ENCODE measurements around the gene NFKB2. TPM values are rescaled to one million over a fixed set of nuclear protein-coding genes. Genes with fewer than 3 reads are reported as not detected.

The NFKB2 gene
- total and polyA plus RNA-seq, 2 experiments from 2014 or later = 5.7 to 21.5 TPM

DNA sequence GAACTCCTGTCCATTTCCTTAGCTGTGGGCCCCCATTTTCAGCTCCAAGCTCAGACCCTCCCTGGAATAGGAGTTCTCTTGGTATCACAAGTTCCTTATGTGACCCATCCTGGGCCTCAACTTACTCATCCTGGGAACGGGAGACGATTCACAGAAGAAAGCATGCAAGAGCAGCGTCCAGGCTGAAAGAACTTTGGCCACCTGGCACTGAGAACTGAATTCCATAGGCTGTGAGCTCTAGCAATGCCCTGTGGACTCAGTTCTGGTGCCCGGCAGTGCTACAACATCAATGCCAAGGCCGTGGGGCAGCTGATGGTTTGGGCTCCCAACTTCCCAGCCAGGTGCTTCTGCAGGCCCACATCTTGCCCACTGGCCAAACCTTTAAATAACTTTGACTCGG, 40.8 kb downstream of the NFKB2 start:
- TF ChIP-seq EZH2phosphoT487 (IDR thresholded peaks at IDR 0.05; ENCODE audit: insufficient read depth, low read depth) (no peak), EZH2 (IDR thresholded peaks at IDR 0.05; ENCODE audit: insufficient read depth, poor library complexity, severe bottlenecking) (no peak)
- DNase-seq = peak; percentile 37

DNA sequence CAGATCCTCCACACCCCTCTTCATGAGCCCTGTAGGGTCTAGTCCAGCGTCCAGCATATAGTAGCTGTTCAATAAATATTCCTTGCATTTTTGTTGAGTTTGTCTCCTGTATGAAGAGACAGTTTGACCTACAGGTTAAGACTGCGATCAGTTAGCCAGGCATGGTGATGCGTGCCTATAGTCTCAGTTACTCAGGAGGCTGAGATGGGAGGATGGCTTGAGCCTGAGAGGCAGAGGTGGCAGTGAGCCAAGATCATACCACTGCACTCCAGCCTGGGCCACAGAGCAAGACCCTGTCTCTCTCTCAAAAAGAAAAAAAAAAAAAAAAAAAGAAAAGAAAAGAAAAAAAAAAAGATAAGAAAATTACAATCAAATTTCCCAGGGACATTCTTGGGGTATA, 42.0 kb downstream of the NFKB2 start:
- no peak overlapping the region for H3K4me2 ChIP-seq (ENCODE audit: unreplicated experiment)
- DNase-seq = no peak

More for the DNA sequence above, 40.8 kb downstream of the NFKB2 start:
- H4K20me1 ChIP-seq (ENCODE audit: insufficient read depth) = no peaks in the 10 kb centered on the region
- H3K9ac ChIP-seq = peak overlapping the region; percentile 63
- H3K4me1 ChIP-seq (ENCODE audit: insufficient read depth) = peaks cover 19% of the 10 kb centered on the region
- H2AFZ ChIP-seq = no peak overlapping the region
- H3K4me3 ChIP-seq = peak overlapping the region; percentile 66
- no peaks in the 10 kb centered on the region; the same call in 1 of the 2 replicates for H3F3A ChIP-seq (ENCODE audit: insufficient read depth)
- peaks cover 19% of the 10 kb centered on the region for H3K79me2 ChIP-seq (ENCODE audit: insufficient read depth)
- H3K9me3 ChIP-seq (ENCODE audit: low read depth) = no peaks in the 10 kb centered on the region
- in situ Hi-C loops (cut with MboI) = no loop called here
- WGBS, 2 experiments (ENCODE audit: low coverage in 1 of 2, low lambda C conversion rate in 2 of 2, missing lambda C conversion rate in 2 of 2) = 54 to 55% methylated on average over 6 of the region's 6 CpGs
- no peak overlapping the region for H3K27ac ChIP-seq
- H3K27me3 ChIP-seq (replicated peaks; ENCODE audit: insufficient read depth) = no peaks in the 10 kb centered on the region
- H3K9me2 ChIP-seq (ENCODE audit: insufficient read depth) = no peaks in the 10 kb centered on the region
- no peaks in the 10 kb centered on the region for H3K36me3 ChIP-seq (ENCODE audit: low read depth)
- peak overlapping the region; percentile 55 for H3K4me2 ChIP-seq (ENCODE audit: unreplicated experiment)

DNA sequence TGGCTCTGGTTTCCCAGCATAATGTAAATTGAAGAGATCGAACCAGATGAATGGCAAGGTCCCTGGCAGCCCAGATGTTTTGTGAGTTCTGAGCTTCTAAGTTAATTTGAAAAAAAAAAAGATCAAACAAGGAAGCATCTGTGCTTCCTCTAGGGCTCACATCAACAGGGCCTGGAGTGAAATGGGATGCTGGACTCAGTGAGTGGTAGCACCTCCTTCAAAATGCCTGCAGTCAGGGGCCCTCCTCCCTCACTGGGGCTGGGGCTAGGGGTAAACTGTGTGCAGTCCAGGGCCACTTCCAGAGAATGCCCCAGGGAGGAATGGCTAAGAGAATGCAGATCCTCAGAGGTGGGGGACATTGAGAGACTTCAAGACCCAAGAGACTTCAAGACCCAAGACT, 42.9 kb downstream of the NFKB2 start:
- Histone ChIP-seq H2AFZ (no peak overlapping the region), H3K79me2 (ENCODE audit: insufficient read depth) (peaks cover 8% of the 10 kb centered on the region; the same call in 1 of the 2 replicates), H3K4me1 (ENCODE audit: insufficient read depth) (peaks cover 15% of the 10 kb centered on the region), H3F3A (ENCODE audit: insufficient read depth) (no peaks in the 10 kb centered on the region; the same call in 1 of the 2 replicates), H3K27ac (no peak overlapping the region), H4K20me1 (ENCODE audit: insufficient read depth) (no peaks in the 10 kb centered on the region), H3K4me3 (no peak overlapping the region), H3K27me3 (replicated peaks; ENCODE audit: insufficient read depth) (no peaks in the 10 kb centered on the region), H3K36me3 (ENCODE audit: low read depth) (no peaks in the 10 kb centered on the region), H3K9ac (no peak overlapping the region), H3K9me2 (ENCODE audit: insufficient read depth) (no peaks in the 10 kb centered on the region), H3K4me2 (ENCODE audit: unreplicated experiment) (no peak overlapping the region), H3K9me3 (ENCODE audit: low read depth) (no peaks in the 10 kb centered on the region)
- no peak for TF ChIP-seq EZH2 (IDR thresholded peaks at IDR 0.05; ENCODE audit: insufficient read depth, poor library complexity, severe bottlenecking)
- no peak for TF ChIP-seq EZH2phosphoT487 (IDR thresholded peaks at IDR 0.05; ENCODE audit: insufficient read depth, low read depth)
- in situ Hi-C loops (cut with MboI) = no loop called here
- 78 to 80% methylated on average over 1 of the region's 1 CpG for WGBS, 2 experiments (ENCODE audit: low coverage in 1 of 2, low lambda C conversion rate in 2 of 2, missing lambda C conversion rate in 2 of 2)
- no peak for DNase-seq

More for the DNA sequence above, 42.0 kb downstream of the NFKB2 start:
- no peak for TF ChIP-seq EZH2 (IDR thresholded peaks at IDR 0.05; ENCODE audit: insufficient read depth, poor library complexity, severe bottlenecking)
- no peak for TF ChIP-seq EZH2phosphoT487 (IDR thresholded peaks at IDR 0.05; ENCODE audit: insufficient read depth, low read depth)
- no peaks in the 10 kb centered on the region for H3K9me3 ChIP-seq (ENCODE audit: low read depth)
- H3K36me3 ChIP-seq (ENCODE audit: low read depth) = no peaks in the 10 kb centered on the region
- H3K9ac ChIP-seq = no peak overlapping the region
- no peaks in the 10 kb centered on the region; the same call in 1 of the 2 replicates for H3F3A ChIP-seq (ENCODE audit: insufficient read depth)
- peaks cover 15% of the 10 kb centered on the region for H3K4me1 ChIP-seq (ENCODE audit: insufficient read depth)
- no peak overlapping the region for H3K27ac ChIP-seq
- H3K27me3 ChIP-seq (replicated peaks; ENCODE audit: insufficient read depth) = no peaks in the 10 kb centered on the region
- H3K79me2 ChIP-seq (ENCODE audit: insufficient read depth) = peaks cover 8% of the 10 kb centered on the region; the same call in 1 of the 2 replicates
- H4K20me1 ChIP-seq (ENCODE audit: insufficient read depth) = no peaks in the 10 kb centered on the region
- H3K9me2 ChIP-seq (ENCODE audit: insufficient read depth) = no peaks in the 10 kb centered on the region
- H3K4me3 ChIP-seq = 0 out of 2 replicates have a peak overlapping the region, but pooled peaks have one; percentile 22
- WGBS, 2 experiments (ENCODE audit: low coverage in 1 of 2, low lambda C conversion rate in 2 of 2, missing lambda C conversion rate in 2 of 2) = 89 to 93% methylated on average over 3 of the region's 3 CpGs
- H2AFZ ChIP-seq = no peak overlapping the region
- in situ Hi-C loops (cut with MboI) = no loop called here

DNA sequence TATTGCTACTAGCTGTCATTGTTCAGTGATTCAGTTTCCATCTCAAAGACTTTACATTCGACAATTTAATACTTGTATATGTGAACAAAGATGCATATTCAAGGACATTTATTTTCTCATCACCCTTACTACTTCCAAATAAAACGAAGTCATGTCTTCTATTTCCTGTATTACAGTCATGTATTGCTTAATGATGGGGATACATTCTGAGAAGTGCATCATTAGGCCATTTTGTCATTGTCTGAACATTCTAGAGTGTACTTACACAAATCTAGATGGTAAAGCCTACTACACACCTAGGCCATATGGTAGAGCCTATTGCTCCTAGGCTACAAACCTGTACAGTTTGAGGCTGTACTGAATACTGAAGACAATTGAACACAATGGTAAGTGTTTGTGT, 49.3 kb downstream of the NFKB2 start:
- H3K27me3 ChIP-seq (replicated peaks; ENCODE audit: insufficient read depth) = no peaks in the 10 kb centered on the region
- H3K79me2 ChIP-seq (ENCODE audit: insufficient read depth) = no peaks in the 10 kb centered on the region
- H3F3A ChIP-seq (ENCODE audit: insufficient read depth) = no peaks in the 10 kb centered on the region
- WGBS, 2 experiments (ENCODE audit: low coverage in 1 of 2, low lambda C conversion rate in 2 of 2, missing lambda C conversion rate in 2 of 2) = 72 to 85% methylated on average over 2 of the region's 2 CpGs
- no peaks in the 10 kb centered on the region for H3K4me1 ChIP-seq (ENCODE audit: insufficient read depth)
- no peak for DNase-seq
- H3K9me3 ChIP-seq (ENCODE audit: low read depth) = no peaks in the 10 kb centered on the region
- H3K4me2 ChIP-seq (ENCODE audit: unreplicated experiment) = no peak overlapping the region
- in situ Hi-C loops (cut with MboI) = no loop called here
- H3K36me3 ChIP-seq (ENCODE audit: low read depth) = no peaks in the 10 kb centered on the region
- no peaks in the 10 kb centered on the region for H4K20me1 ChIP-seq (ENCODE audit: insufficient read depth)
- no peak overlapping the region for H3K4me3 ChIP-seq
- TF ChIP-seq EZH2phosphoT487 (IDR thresholded peaks at IDR 0.05; ENCODE audit: insufficient read depth, low read depth) (no peak), EZH2 (IDR thresholded peaks at IDR 0.05; ENCODE audit: insufficient read depth, poor library complexity, severe bottlenecking) (no peak)
- no peak overlapping the region for H3K27ac ChIP-seq
- no peak overlapping the region for H2AFZ ChIP-seq
- no peaks in the 10 kb centered on the region for H3K9me2 ChIP-seq (ENCODE audit: insufficient read depth)
- no peak overlapping the region for H3K9ac ChIP-seq
